HepG2 (cell line): ENCODE data around the gene RPRD1A.

Experiments used
- AGO1 ChIP-seq: fragments of 200-400 bp; formaldehyde crosslinking; IDR thresholded peaks from 2 replicates; pipeline ENCODE4 v1.6.1; 2017; ENCODE audit warnings: mild to moderate bottlenecking, low read depth, low read length, moderate library complexity; ENCODE audit not compliant: poor library complexity, severe bottlenecking
- CEBPG ChIP-seq: IDR thresholded peaks from 2 replicates; pipeline ENCODE4 v1.6.1; 2016
- ELF1 ChIP-seq: sonication (generic); formaldehyde crosslinking; IDR thresholded peaks from 2 replicates; pipeline ENCODE4 v1.4.0; 2020; ENCODE audit warnings: missing genetic modification reagents
- TAF1 ChIP-seq: sonication (generic); formaldehyde crosslinking; IDR thresholded peaks from 2 replicates; pipeline ENCODE4 v1.4.0; 2020; ENCODE audit warnings: missing genetic modification reagents
- ZNF350 ChIP-seq: sonication (generic); formaldehyde crosslinking; IDR thresholded peaks from 2 replicates; pipeline ENCODE4 v1.4.0; 2020; ENCODE audit warnings: mild to moderate bottlenecking, low read depth, missing genetic modification reagents, borderline replicate concordance

DNA sequence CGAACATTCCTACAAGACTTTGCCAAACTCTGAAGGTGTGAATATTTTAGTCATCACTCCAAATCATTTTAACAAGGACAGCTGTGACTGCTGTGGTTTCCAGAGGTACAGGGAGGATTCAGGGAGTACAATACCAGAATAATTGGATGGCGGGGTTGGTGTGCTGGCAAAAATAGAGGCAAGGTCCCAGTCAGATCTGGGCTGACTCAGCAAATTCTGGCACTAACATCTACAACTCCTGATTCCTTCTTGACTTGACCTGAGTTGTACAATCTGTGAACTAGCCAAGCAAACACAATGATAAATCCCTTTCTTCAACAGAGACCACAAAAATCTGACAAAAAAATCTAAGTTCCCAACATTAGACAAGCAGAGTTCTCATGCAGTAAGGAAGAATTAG, 54.5 kb downstream of the RPRD1A start:
- no peak for TF ChIP-seq ELF1 (CRISPR knock-in tag)
- TF ChIP-seq AGO1, result no peak
- TF ChIP-seq ZNF350 (CRISPR knock-in tag), result no peak
- TF ChIP-seq TAF1 (CRISPR knock-in tag), result no peak
- TF ChIP-seq CEBPG (CRISPR knock-in tag), result no peak
